Right renal pelvis (tissue), 4 donors: ENCODE measurements around the gene CDK2. TPM values are rescaled to one million over a fixed set of nuclear protein-coding genes. Genes with fewer than 3 reads are reported as not detected.

Experiments used
- DNase-seq, 4 donors: peaks; one replicate each; pipeline ENCODE4 v3.0.0-alpha.2; 2013; ENCODE audit warnings: low read depth in 4 of 4, low spot score in 3 of 4, missing footprints in 1 of 4
- polyA plus RNA-seq, 4 donors: library from polyadenylated mRNA; unstranded; fragments of 120-200 nt; gene quantifications; one replicate each; pipeline ENCODE4 v1.2.1, GENCODE V29; 2013; ENCODE audit not compliant: insufficient read length in 4 of 4

The CDK2 gene
- polyA plus RNA-seq, 4 donors = 59.9 to 66.0 (median 63.7) TPM

DNA sequence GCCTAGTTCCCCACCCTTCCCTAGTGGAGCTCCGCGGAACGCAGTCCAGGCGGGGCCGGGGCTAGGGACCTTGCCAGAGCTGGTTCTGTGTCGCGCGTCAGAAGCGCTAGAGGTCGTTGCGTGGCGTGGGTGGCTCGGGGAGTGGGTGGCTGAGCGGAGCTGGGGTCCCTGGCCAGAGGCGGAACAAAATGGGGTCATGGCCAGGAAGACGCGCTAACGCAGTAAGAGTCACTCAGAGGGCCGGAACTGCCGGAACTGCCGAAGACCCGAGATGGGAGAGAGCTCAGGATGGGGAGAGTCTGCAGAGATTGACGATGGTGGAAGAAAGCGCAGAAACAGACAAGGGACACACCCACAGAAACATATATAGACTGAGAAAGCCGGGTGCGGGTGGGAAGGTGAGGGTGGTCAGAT, 30.9 kb upstream of the CDK2 start:
- no peak for DNase-seq

DNA sequence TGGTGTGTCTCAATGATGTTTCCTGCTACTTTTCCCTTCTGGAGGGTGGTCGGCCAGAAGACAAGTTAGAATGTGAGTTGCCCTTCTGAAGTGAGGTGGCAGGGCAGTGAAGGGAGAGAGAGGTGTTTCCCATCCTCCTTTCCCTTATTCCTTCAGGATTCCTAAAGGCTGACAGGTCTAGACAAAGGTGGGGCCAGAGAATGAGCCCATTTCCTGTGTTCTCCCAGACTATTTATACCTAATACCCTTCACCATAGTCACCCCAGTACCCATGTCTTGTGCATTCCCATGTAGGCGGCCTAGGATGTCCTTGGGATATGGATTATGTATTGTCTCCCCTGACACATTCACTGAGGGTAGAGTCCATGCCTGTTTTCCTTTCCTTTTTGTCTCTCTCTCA, 28.6 kb upstream of the CDK2 start:
- DNase-seq = no peak

DNA sequence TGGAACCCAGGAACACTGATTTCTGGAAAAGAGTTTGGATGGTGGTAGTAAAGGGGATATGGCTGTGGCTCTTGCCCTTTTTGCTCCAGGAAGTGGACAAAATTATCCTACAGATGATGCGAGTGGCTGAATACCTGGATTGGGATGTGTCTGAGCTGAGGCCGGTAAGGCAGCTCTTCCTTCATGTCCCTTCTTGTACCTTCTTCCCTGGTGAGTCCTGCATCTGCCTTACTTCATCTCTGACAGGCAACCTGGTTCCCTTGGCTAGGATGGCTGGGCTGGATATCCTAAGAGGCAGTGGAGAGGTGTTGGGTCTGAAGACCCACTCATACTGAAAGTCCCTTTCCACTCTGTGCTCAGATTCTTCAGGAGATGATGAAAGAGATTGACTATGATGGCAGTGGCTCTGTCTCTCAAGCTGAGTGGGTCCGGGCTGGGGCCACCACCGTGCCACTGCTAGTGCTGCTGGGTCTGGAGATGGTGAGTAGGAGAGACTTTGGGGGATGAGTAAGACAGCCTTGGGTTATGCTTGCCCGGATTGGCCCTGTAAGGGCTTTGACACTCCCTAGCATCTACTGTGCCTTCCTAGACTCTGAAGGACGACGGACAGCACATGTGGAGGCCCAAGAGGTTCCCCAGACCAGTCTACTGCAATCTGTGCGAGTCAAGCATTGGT, 27.7 kb upstream of the CDK2 start:
- no peak for DNase-seq

DNA sequence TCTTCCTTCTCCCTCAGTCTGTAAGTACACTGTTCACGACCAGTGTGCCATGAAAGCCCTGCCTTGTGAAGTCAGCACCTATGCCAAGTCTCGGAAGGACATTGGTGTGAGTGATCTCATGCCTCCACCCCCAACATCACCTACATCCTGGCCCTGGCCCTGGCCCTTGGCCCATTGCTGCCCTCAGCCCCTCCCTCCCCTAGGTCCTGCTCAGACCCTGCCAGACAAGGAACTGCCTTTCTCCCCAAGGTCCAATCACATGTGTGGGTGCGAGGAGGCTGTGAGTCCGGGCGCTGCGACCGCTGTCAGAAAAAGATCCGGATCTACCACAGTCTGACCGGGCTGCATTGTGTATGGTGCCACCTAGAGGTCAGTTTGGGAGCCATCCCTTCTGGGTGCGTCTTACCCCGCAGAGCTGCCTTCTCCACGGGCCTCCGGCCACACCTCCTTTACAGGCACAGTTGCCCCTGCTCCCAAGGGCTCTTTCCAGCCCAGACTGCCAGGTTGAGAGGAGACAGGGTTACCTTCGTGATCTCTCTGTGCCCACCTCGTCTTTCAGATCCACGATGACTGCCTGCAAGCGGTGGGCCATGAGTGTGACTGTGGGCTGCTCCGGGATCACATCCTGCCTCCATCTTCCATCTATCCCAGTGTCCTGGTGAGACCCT, 26.4 kb upstream of the CDK2 start:
- peak; percentile 71 to 80 (median 76) for DNase-seq

DNA sequence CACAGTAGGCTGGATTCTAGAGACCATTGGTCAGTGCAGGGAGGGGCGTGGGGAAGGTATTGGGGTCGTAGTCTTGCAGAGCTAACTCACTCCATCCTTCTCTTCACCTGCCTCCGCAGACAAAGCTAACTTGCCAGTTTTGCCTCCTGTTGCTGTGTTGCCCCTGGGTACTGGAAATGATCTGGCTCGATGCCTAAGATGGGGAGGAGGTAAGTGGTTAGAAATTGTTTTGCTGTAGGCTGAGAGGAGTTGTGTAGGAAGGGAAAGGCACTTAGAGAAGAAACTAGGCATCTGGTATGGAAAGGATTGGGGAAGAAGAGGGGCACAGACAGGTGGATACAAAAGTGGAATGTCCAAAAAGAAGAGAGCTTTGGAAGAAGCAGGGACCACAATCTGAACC, 24.6 kb upstream of the CDK2 start:
- no peak for DNase-seq

DNA sequence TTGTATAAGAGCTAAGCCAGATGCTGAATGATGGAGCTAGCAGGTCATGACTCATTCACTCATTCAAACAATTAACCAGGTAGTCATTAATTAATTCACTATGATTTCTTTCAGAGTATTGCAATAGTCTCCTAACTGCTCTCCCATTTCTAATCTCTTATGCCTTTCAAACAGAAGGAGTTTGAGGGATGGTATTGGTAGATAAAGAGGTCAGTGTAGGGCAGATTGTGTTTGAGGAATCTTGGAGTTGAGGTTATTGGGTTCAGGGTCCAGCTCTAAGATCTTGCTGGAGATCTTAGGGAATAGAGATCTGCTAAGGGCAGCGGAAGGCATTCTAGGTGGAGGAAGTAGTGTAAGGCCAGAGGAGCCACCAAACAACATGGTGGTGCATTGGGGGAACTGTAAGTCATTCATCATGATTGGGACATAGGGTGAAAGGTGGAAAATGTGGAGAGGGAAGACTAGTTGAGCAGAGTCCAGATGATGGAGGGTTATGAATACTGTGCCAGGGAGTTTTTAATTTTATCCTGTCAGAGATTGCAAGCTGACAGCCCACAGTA, 24.0 kb upstream of the CDK2 start:
- no peak for DNase-seq

DNA sequence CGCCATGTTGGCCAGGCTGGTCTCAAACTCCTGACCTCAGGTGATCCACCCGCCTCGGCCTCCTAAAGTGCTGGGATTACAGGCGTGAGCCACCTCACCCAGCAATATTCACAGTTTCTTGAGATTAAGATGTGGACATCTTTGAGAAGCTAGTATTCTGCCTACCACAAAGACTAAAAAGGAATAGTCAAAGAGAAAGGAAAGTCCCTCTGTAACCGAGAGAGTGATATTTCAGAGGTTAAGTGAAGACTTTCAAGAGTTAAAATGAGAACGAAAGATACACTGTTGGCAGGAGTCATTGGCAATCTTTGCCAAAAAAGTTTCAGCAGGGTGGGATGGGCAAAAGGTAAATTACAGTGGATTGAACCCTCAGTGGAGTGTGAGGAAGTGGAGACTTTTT, 20.1 kb upstream of the CDK2 start:
- no peak for DNase-seq

DNA sequence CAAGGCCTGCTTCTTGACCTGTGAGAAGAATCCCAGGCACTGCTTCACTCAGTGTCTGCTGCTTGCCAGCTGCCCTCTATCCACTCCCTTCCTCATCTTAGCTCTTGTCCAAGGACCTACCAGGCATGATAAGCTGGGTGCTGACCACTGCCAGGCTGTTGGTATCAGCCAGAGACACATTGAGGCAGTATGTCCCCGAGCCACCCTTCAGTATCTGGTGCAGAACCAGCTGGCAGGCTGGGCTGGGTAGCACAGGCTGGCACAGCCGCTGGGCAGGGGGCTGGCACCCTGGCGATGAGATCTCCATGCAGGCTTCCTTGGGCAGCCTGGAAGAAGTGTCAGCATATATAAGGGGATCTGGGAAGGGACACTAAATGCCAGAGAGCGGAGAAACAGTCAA, 11.3 kb upstream of the CDK2 start:
- DNase-seq = no peak

DNA sequence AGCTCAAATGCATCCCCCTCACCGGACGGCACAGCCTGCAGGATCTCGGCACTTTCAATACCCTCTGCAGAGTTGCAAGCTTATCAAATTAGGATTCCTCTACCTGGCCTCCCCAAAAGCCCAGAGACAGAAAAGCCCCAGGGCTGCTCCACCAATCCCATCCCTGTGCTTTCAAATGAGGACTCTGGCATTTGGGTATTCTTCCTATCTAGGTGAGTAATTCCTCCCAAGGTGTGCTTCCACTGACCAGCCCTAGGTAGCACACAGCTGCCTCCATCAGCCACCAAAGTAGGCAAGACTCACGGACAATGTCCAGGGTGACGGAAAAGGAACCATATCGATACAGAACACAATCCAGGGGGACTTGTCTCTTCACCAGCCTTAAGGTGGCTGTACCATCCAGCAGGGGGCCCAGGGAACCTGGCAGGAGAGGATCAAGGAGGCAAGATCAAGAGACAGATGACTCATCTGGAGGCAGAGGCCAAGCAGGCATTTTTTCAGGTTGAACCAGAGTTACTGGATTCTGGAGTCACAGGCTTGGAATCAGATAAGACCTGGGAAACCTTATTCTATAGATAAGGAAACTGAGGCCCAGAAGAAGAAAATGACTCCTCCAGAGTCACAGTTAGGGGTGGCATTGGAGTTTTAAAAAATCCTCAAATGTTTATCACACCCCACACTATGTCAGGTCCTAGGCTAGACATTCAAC, 10.7 kb upstream of the CDK2 start:
- no peak for DNase-seq

DNA sequence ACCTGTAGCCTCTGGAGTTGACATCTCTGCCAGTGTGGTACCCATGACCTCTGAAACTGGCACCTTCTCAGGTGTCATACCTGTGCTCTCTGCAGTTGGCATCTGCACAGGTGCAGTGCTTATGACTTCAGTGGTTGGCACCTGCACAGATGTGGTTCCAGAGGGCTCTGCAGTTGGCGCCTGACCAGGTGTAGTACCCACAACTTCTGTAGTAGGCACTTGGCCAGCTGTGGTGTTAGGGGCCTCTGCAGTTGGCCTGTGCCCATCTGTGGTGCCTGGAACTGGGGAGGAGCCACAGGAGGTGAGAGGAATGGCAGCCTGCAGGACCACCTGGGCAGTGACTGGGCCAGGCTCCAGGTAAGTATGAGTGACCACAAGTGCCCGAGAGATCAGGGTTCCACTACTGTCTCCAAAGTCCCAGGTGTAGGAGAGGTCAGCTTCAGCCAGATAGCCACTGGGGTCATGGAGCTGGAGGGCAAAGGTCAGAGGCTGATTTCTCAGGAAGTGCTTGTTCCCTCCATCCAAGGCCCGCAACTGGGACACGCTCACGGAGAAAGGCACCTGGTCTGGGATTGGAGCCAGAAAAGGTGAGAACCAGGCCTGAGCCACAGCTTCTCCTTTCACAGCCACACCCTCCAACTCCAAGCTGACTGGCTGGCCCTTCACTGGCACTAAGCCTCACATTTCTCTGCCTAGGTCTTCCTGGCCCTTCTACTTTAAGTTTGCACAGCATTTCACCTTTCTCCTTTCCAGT, 9.3 kb upstream of the CDK2 start:
- DNase-seq = no peak

DNA sequence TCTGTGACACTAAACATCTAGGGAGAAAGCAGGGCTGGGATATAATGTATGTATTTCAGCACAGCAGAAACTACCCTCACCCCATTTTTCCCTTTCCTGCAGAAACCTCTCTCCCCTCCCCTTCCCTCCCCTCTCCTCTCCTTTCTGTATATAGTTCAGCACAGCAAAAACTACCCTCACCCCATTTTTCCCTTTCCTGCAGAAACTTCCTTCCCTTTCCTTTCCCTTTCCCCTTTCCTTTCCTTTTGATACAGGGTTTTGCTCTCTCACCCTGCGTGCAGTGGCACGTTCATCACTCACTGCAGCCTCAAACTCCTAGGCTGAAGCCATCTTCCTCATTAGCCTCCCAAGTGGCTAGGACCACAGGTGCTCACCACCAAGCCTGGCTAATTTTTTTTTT, 2.9 kb upstream of the CDK2 start:
- no peak for DNase-seq

DNA sequence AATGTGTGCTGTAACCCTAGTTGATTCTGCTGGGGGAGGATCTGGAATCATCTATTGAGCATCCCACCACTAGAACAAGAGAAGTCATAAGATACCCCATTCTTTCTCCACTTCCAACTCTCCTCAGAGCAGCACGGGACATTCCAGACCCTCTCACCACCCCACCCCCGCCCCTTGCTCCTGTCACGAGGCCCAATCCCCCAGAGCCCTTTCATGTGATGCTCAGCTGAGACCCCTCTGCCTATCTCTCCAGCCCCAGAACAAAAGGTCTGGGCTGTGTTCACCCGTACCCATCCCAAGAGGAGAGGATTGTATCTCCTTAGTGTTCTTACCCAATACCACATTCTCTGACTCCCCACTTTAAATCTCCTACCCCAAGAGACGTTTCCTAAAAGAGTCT, 1.4 kb upstream of the CDK2 start:
- no peak for DNase-seq

DNA sequence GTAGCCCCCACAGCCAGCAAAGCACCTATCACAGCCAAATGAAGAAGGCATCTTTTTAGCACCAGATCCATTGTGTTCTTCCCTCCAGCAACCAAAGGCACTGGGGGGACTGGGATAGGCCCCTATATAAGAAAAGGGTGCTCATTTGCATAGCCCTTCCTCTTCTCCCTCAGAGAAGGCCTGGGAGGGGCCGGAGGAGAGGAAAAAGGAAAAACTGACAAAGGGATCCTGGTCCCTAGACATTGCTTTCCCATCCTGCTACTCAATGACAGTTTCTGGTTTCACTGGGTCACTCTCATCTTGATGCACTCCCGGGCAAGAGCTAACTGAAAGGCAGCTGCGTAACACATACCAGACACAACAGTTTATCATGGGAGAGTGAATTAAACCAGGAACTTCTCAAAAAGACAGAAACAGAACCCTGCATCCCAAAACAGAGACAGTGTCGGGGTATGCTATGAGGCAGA, 656 bp upstream of the CDK2 start, which contains the start of gene PMEL:
Gene PMEL (minus strand): TSS at position 102 of the 467 bp plus-strand sequence. CDS start 31 bp downstream, at position 71.
- DNase-seq = no peak

DNA sequence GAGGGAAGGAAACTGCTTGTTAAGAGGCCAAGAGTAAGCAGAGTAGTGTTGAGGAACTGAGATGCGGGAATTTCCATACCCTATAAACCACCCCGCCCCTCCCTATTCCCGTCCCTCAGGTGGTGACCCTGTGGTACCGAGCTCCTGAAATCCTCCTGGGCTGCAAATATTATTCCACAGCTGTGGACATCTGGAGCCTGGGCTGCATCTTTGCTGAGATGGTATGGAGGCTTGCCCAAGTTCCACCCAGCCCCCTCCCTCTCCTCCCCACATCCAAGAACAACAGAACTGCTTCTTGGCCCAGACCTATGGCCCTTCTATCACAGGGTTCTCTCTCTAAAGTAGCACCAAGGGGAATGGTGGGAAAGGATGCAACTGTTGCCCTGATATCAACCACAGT, 2.7 kb downstream of the CDK2 start:
- no peak for DNase-seq

DNA sequence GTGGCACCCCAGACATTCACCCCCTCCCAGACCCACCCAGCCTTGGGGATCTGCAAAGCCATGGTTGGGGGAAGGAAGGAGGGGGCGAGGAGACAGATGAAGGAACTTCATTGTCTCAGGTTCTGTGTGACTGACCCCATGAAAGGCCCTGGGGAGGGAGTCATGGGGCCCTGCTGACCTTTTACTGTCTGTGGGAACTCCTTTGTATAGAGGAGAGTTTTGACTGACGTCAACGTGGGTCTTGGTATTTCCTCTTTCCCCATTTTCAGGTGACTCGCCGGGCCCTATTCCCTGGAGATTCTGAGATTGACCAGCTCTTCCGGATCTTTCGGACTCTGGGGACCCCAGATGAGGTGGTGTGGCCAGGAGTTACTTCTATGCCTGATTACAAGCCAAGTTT, 4.1 kb downstream of the CDK2 start:
- DNase-seq = no peak

DNA sequence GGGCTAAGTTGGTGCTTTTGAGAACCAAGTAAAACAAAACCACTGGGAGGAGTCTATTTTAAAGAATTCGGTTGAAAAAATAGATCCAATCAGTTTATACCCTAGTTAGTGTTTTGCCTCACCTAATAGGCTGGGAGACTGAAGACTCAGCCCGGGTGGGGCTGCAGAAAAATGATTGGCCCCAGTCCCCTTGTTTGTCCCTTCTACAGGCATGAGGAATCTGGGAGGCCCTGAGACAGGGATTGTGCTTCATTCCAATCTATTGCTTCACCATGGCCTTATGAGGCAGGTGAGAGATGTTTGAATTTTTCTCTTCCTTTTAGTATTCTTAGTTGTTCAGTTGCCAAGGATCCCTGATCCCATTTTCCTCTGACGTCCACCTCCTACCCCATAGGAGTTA, 5.4 kb downstream of the CDK2 start:
- no peak for DNase-seq

DNA sequence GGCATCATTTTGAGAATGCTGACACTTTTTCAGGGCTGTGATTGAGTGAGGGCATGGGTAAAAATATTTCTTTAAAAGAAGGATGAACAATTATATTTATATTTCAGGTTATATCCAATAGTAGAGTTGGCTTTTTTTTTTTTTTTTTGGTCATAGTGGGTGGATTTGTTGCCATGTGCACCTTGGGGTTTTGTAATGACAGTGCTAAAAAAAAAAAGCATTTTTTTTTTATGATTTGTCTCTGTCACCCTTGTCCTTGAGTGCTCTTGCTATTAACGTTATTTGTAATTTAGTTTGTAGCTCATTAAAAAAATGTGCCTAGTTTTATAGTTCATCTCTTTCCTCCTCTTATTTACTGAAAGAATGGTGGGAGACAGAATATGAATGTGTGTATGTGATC, 5.8 kb downstream of the CDK2 start:
- DNase-seq = no peak

DNA sequence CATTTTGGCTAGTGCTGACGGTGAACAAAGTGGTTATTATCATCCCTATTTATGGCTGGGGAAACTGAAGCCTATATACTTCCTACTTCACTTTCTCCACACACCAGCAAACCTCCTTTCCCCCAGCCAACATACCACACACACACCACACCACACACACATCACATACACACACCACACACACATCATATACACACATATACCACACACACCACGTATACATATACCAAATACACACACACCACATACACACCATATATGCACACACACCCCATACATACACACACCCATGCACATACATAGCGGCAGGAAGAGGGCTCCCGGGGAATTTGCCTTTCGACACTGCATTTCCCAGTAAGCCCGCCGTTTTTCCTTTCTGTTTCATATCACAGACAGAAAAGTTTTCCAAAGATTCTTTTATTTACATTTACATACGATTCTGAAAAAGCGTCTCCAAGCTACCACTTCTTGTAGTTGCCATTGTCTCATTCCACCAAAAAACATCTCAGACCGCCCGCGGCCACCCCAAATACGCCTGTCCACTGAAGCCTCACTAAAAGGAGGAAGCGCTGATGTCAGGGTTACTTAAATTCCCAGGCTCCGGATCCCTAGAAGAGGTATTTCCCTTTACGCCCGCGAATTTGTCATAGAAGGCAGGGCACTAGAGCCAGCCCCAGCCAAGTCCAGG, 6.4 kb downstream of the CDK2 start:
- no peak for DNase-seq

DNA sequence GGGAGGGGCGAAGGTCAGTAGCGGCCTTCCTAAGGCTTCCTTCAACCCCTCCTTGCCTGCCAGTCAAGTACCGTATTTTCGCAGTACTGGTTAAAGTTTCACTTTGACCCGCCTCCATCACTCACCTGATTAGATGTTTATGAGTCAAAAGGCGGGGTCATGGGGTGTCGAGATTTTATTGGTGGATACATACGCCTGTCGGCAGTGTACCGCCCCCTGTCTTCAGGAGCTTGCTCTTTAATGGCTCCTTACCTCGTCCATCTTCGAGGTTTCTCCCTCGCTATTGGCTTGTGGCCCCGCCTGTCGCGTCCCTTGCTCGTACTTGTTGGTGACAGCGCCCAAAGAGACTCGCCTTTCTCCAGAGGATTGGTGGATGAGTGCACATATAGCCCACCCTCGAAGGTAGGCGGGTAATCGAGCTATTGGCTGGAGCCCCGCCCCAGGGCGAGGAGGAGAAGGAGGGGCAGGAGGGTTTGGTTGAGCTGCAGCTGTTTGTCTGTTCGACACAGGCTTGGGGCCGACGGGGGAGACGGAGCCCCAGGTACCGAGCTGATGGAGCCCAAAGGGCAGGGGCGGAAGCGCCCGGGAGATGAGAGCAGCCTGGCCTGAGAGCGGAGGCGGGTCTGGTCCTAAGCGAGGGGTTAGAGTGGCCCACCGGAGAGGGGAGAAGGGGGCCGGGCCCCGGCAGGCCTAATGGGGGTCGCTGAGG, 7.1 kb downstream of the CDK2 start, which contains the start of gene RAB5B:
Gene RAB5B (plus strand): TSS at position 480 of the 709 bp plus-strand sequence. CDS start 12,883 bp downstream, outside the sequence.
- peak; percentile 98 to 100 (median 99) for DNase-seq
